NCI-H2196 treated with DMSO at 0.1 percent for 48 hours (cell line): ENCODE measurements around the gene SASS6.
"Not testable (repeated sequence)": the region's sequence is repeated elsewhere in the genome, so short reads cannot be mapped to it uniquely, and the experiment has no call there.

Experiments
- DNase-seq: peaks from one replicate; lab custom pipeline; 2025; ENCODE audit not compliant: unreplicated experiment; lab: John Stamatoyannopoulos, UW

The SASS6 gene

GRCh38 chr1:100051401-100051800, 81.3 kb downstream of the SASS6 start:
- no peak for DNase-seq

GRCh38 chr1:100050139-100050538, 82.6 kb downstream of the SASS6 start:
- DNase-seq = no peak

- DNase-seq = not testable (repeated sequence)
These were observed 85.5 kb downstream of the SASS6 start for GRCh38 chr1:100047235-100047708.

- DNase-seq = no peak
These were observed 87.5 kb downstream of the SASS6 start for GRCh38 chr1:100045206-100045605.

- no peak for DNase-seq
These were observed 93.1 kb downstream of the SASS6 start for GRCh38 chr1:100039591-100039990.

GRCh38 chr1:100038660-100039287, 94.0 kb downstream of the SASS6 start:
- DNase-seq = no peak

- DNase-seq = peak; percentile 78
These were observed 94.6 kb downstream of the SASS6 start for GRCh38 chr1:100037927-100038659.

GRCh38 chr1:100037656-100037926, 95.1 kb downstream of the SASS6 start:
- no peak for DNase-seq

- DNase-seq = no peak
These were observed 95.7 kb downstream of the SASS6 start for GRCh38 chr1:100036718-100037655.

GRCh38 chr1:100035214-100035613, 97.5 kb downstream of the SASS6 start:
- no peak for DNase-seq

- no peak for DNase-seq
These were observed 98.3 kb downstream of the SASS6 start for GRCh38 chr1:100034470-100034869.
